Liver (tissue), 9 donors: ENCODE data around the gene IGSF3. TPM values are rescaled to one million over a fixed set of nuclear protein-coding genes. Genes with fewer than 3 reads are reported as not detected.

Experiments used
- DNase-seq: peaks from one replicate; pipeline ENCODE4 v3.0.0-alpha.2; 2017; ENCODE audit warnings: low spot score
- H3K27ac ChIP-seq, 2 donors: one replicate each; pipeline ENCODE4 v1.7.0; 2013; ENCODE audit warnings: inconsistent platforms in 2 of 2, low read length in 2 of 2, control low read depth in 1 of 2, low read depth in 1 of 2, mild to moderate bottlenecking in 1 of 2
- H3K27me3 ChIP-seq, 4 donors: one replicate each; pipeline versions ENCODE4 v1.6.1 to v1.7.0; 2013; ENCODE audit warnings: low read length in 3 of 4, inconsistent platforms in 1 of 4, mild to moderate bottlenecking in 1 of 4, moderate library complexity in 1 of 4; ENCODE audit not compliant: control insufficient read depth in 4 of 4, insufficient read depth in 4 of 4
- H3K36me3 ChIP-seq, 4 donors: one replicate each; pipeline versions ENCODE4 v1.6.1 to v1.7.0; 2013; ENCODE audit warnings: low read length in 3 of 4, mild to moderate bottlenecking in 3 of 4, low read depth in 1 of 4, moderate library complexity in 1 of 4; ENCODE audit not compliant: control insufficient read depth in 4 of 4, insufficient read depth in 3 of 4
- H3K4me1 ChIP-seq, 4 donors: one replicate each; pipeline versions ENCODE4 v1.6.1 to v1.7.0; 2013; ENCODE audit warnings: low read length in 3 of 4, mild to moderate bottlenecking in 3 of 4, moderate library complexity in 1 of 4; ENCODE audit not compliant: control insufficient read depth in 4 of 4, insufficient read depth in 4 of 4
- H3K4me3 ChIP-seq, 3 donors: one replicate each; pipeline versions ENCODE4 v1.6.1 to v1.7.0; 2013; ENCODE audit warnings: low read length in 3 of 3, control low read depth in 1 of 3, low read depth in 1 of 3, mild to moderate bottlenecking in 1 of 3
- H3K9ac ChIP-seq, 2 donors: one replicate each; pipeline ENCODE4 v1.7.0; 2013; ENCODE audit warnings: low read length in 2 of 2, mild to moderate bottlenecking in 2 of 2, moderate library complexity in 2 of 2, control low read depth in 1 of 2, low read depth in 1 of 2
- H3K9me3 ChIP-seq, 4 donors: one replicate each; pipeline versions ENCODE4 v1.6.1 to v1.7.0; 2013; ENCODE audit warnings: low read length in 3 of 4; ENCODE audit not compliant: control insufficient read depth in 4 of 4
- ATF3 ChIP-seq: IDR thresholded peaks from 2 replicates; pipeline ENCODE4 v1.6.1; 2016; ENCODE audit warnings: antibody characterized with exemption
- CTCF ChIP-seq: fragments of 150-350 bp; IDR thresholded peaks from 2 replicates; pipeline ENCODE4 v1.5.1; 2017; ENCODE audit warnings: improper control_type of control experiment, low read depth, low read length; ENCODE audit not compliant: missing input control
- EGR1 ChIP-seq, 2 donors: IDR thresholded peaks; 2 replicates each; pipeline ENCODE4 v1.6.1; 2016 to 2018; ENCODE audit warnings: antibody characterized with exemption in 2 of 2, low read depth in 2 of 2
- FOXA1 ChIP-seq: IDR thresholded peaks from 2 replicates; pipeline ENCODE4 v1.6.1; 2016; ENCODE audit warnings: antibody characterized with exemption
- FOXA2 ChIP-seq: IDR thresholded peaks from 2 replicates; pipeline ENCODE4 v1.6.1; 2016; ENCODE audit warnings: antibody characterized with exemption
- GABPA ChIP-seq, 2 donors: IDR thresholded peaks in 1 of 2; conservative IDR thresholded peaks in 1 of 2; 2 replicates each; pipeline ENCODE4 v1.6.1; 2016; ENCODE audit warnings: antibody characterized with exemption in 2 of 2, mild to moderate bottlenecking in 1 of 2, moderate library complexity in 1 of 2
- HNF4A ChIP-seq, 2 donors: conservative IDR thresholded peaks; 2 replicates each; pipeline ENCODE4 v1.6.1; 2016; ENCODE audit warnings: antibody characterized with exemption in 2 of 2, mild to moderate bottlenecking in 2 of 2
- HNF4G ChIP-seq: IDR thresholded peaks from 2 replicates; pipeline ENCODE4 v1.6.1; 2016; ENCODE audit warnings: antibody characterized with exemption
- JUND ChIP-seq, 2 donors: IDR thresholded peaks; 2 replicates each; pipeline ENCODE4 v1.6.1; 2016; ENCODE audit warnings: antibody characterized with exemption in 2 of 2
- MAX ChIP-seq: IDR thresholded peaks from 2 replicates; pipeline ENCODE4 v1.6.1; 2016; ENCODE audit warnings: antibody characterized with exemption
- NR2F2 ChIP-seq: IDR thresholded peaks from 2 replicates; pipeline ENCODE4 v1.6.1; 2016; ENCODE audit warnings: antibody characterized with exemption
- RAD21 ChIP-seq, 2 donors: IDR thresholded peaks; 2 replicates each; pipeline ENCODE4 v1.6.1; 2016; ENCODE audit warnings: antibody characterized with exemption in 2 of 2, mild to moderate bottlenecking in 2 of 2
- REST ChIP-seq: IDR thresholded peaks from 2 replicates; pipeline ENCODE4 v1.6.1; 2016; ENCODE audit warnings: antibody characterized with exemption, mild to moderate bottlenecking
- RXRA ChIP-seq, 2 donors: IDR thresholded peaks; 2 replicates each; pipeline ENCODE4 v1.6.1; 2017 to 2018; ENCODE audit warnings: antibody characterized with exemption in 2 of 2, mild to moderate bottlenecking in 1 of 2
- SP1 ChIP-seq: IDR thresholded peaks from 2 replicates; pipeline ENCODE4 v1.6.1; 2018; ENCODE audit warnings: antibody characterized with exemption, mild to moderate bottlenecking
- TAF1 ChIP-seq: conservative IDR thresholded peaks from 2 replicates; pipeline ENCODE4 v1.6.1; 2016; ENCODE audit warnings: antibody characterized with exemption, mild to moderate bottlenecking
- YY1 ChIP-seq: IDR thresholded peaks from 2 replicates; pipeline ENCODE4 v1.6.1; 2016; ENCODE audit warnings: antibody characterized with exemption, mild to moderate bottlenecking
- ZBTB33 ChIP-seq: IDR thresholded peaks from 2 replicates; pipeline ENCODE4 v1.6.1; 2016; ENCODE audit warnings: antibody characterized with exemption
- WGBS: extraction: QIAGEN DNeasy Blood & Tissue Kit; methylation state at CpG from one replicate; pipeline ENCODE4 v1.1.7; 2013; 5-methylcytosine and 5-hydroxymethylcytosine counted together
- polyA plus RNA-seq, 2 donors: library from polyadenylated mRNA; stranded (reverse) in 1 of 2; unstranded in 1 of 2; fragments of 200-250 nt in 1 of 2; fragments of >200 nt in 1 of 2; fragmentation: Nextera tagmentation in 1 of 2; extraction: Ambion mirVana in 1 of 2; gene quantifications; one replicate each; pipeline versions ENCODE4 v1.2.1 to v1.2.3, GENCODE V29; 2013 to 2015
- total RNA-seq, 2 donors: library from RNA; depleted of rRNA; stranded (reverse); fragments of >200 nt; gene quantifications; one replicate each; pipeline ENCODE4 v1.2.3, GENCODE V29; 2014
- donor health status: healthy.
- donor health status: healthy.
- donor health status: healthy.
- donor health status: healthy.
- donor health status: healthy.

Gene IGSF3
- total and polyA plus RNA-seq, 4 donors = 0.14 to 5.4 (median 0.68) TPM

- Histone ChIP-seq H3K4me1 (no peaks in the 10 kb centered on the region), H3K36me3 (no peaks in the 10 kb centered on the region), H3K27me3 (no peaks in the 10 kb centered on the region), H3K4me3 (no peak overlapping the region), H3K9me3 (no peaks in the 10 kb centered on the region), H3K9ac (no peak overlapping the region), H3K27ac (no peak overlapping the region)
- WGBS = 92% methylated on average over 1 of the region's 1 CpG
- no peak for TF ChIP-seq GABPA (IDR thresholded peaks at IDR 0.05 in 1 of 2, conservative IDR thresholded peaks at IDR 0.05 in 1 of 2)
- TF ChIP-seq NR2F2 = no peak
- no peak for TF ChIP-seq FOXA1
- TF ChIP-seq RAD21 (IDR thresholded peaks at IDR 0.05) = no peak
- no peak for TF ChIP-seq SP1
- TF ChIP-seq ZBTB33 = no peak
- no peak for TF ChIP-seq EGR1 (IDR thresholded peaks at IDR 0.05; ENCODE audit: low read depth in 2 of 2)
- no peak for TF ChIP-seq REST
- no peak for TF ChIP-seq HNF4G
- TF ChIP-seq JUND (IDR thresholded peaks at IDR 0.05) = no peak
- no peak for TF ChIP-seq CTCF
- no peak for TF ChIP-seq FOXA2
- TF ChIP-seq TAF1 = no peak
- TF ChIP-seq HNF4A (conservative IDR thresholded peaks at IDR 0.05) = no peak
- TF ChIP-seq ATF3 = no peak
- no peak for TF ChIP-seq RXRA (IDR thresholded peaks at IDR 0.05)
- TF ChIP-seq MAX = no peak
- no peak for TF ChIP-seq YY1
- DNase-seq = no peak
Observed at GRCh38 chr1:116553386-116554115, 114.0 kb downstream of the IGSF3 start.
